ENCODE data around the gene TNFAIP8. TPM values are rescaled to one million over a fixed set of nuclear protein-coding genes. Genes with fewer than 3 reads are reported as not detected.
"Not testable (repeated sequence)": the region's sequence is repeated elsewhere in the genome, so short reads cannot be mapped to it uniquely, and the experiment has no call there.

Gene TNFAIP8
- total RNA-seq, 1 donor from 2014 or later = 40.6 TPM

GRCh38 chr5:119426057-119426456 lies 70.2 kb downstream of the TNFAIP8 start:
- Mint-ChIP-seq H3K4me3 (no peak overlapping the region), H3K36me3 (no peaks in the 10 kb centered on the region), H3K27me3 (ENCODE audit: insufficient read depth, low read depth) (peaks cover 1% of the 10 kb centered on the region), H3K9me3 (no peaks in the 10 kb centered on the region), H3K4me1 (no peaks in the 10 kb centered on the region), H3K27ac (no peak overlapping the region)
- no peak overlapping the region for H3K4me2 ChIP-seq
- no peaks in the 10 kb centered on the region for H4K20me1 ChIP-seq (ENCODE audit: low read depth)
- no peaks in the 10 kb centered on the region for H3K27me3 ChIP-seq
- no peak overlapping the region for H3K27ac ChIP-seq
- no peaks in the 10 kb centered on the region for H3K4me1 ChIP-seq
- DNase-seq (ENCODE audit: low spot score) = no peak
- H3K9ac ChIP-seq = no peak overlapping the region
- no peaks in the 10 kb centered on the region for H3K36me3 ChIP-seq
- no peaks in the 10 kb centered on the region for H3K79me2 ChIP-seq (ENCODE audit: low read depth)
- no peaks in the 10 kb centered on the region for H3K9me3 ChIP-seq (ENCODE audit: low read depth)
- H3F3A ChIP-seq (ENCODE audit: low read depth) = no peaks in the 10 kb centered on the region
- no peak overlapping the region for H3K4me3 ChIP-seq
- TF ChIP-seq CTCF (IDR thresholded peaks at IDR 0.05) (no peak), EZH2 (IDR thresholded peaks at IDR 0.05) (no peak)
- no peak overlapping the region for H2AFZ ChIP-seq (replicated peaks)

GRCh38 chr5:119427060-119427459 lies 71.2 kb downstream of the TNFAIP8 start:
- Histone ChIP-seq H3K36me3 (no peaks in the 10 kb centered on the region), H4K20me1 (ENCODE audit: low read depth) (no peaks in the 10 kb centered on the region), H3K4me1 (no peaks in the 10 kb centered on the region), H3K27me3 (no peaks in the 10 kb centered on the region), H3F3A (ENCODE audit: low read depth) (no peaks in the 10 kb centered on the region), H3K4me2 (no peak overlapping the region), H3K4me3 (no peak overlapping the region), H2AFZ (replicated peaks) (peak overlapping the region; percentile 26), H3K79me2 (ENCODE audit: low read depth) (no peaks in the 10 kb centered on the region), H3K27ac (no peak overlapping the region), H3K9ac (no peak overlapping the region), H3K9me3 (ENCODE audit: low read depth) (no peaks in the 10 kb centered on the region)
- DNase-seq (ENCODE audit: low spot score) = no peak
- Mint-ChIP-seq H3K27me3 (ENCODE audit: insufficient read depth, low read depth) (peaks cover 2% of the 10 kb centered on the region), H3K4me1 (no peaks in the 10 kb centered on the region), H3K9me3 (no peaks in the 10 kb centered on the region), H3K4me3 (no peak overlapping the region), H3K27ac (no peak overlapping the region), H3K36me3 (no peaks in the 10 kb centered on the region)
- TF ChIP-seq EZH2 (IDR thresholded peaks at IDR 0.05) (no peak), CTCF (IDR thresholded peaks at IDR 0.05) (no peak), EZH2phosphoT487 (IDR thresholded peaks at IDR 0.05) (no peak)

GRCh38 chr5:119427596-119427995 lies 71.8 kb downstream of the TNFAIP8 start:
- not testable (repeated sequence) for H3K27ac Mint-ChIP-seq

GRCh38 chr5:119428166-119428565 lies 72.3 kb downstream of the TNFAIP8 start:
- not testable (repeated sequence) for H3K27me3 Mint-ChIP-seq (ENCODE audit: insufficient read depth, low read depth); H3K4me3 Mint-ChIP-seq; H3K36me3 Mint-ChIP-seq; H4K20me1 ChIP-seq (ENCODE audit: low read depth); H3K27ac ChIP-seq; H3K36me3 ChIP-seq; H3K9me3 Mint-ChIP-seq; H3K4me3 ChIP-seq; H3K27ac Mint-ChIP-seq; H3K4me1 ChIP-seq; H3K4me1 Mint-ChIP-seq; H3K9me3 ChIP-seq (ENCODE audit: low read depth); H3K79me2 ChIP-seq (ENCODE audit: low read depth); DNase-seq (ENCODE audit: low spot score); H3K9ac ChIP-seq; H3K4me2 ChIP-seq; H3F3A ChIP-seq (ENCODE audit: low read depth); H3K27me3 ChIP-seq
- H2AFZ ChIP-seq (replicated peaks) = peak overlapping the region; percentile 26

More at GRCh38 chr5:119427596-119427995, 71.8 kb downstream of the TNFAIP8 start:
- not testable (repeated sequence) for DNase-seq (ENCODE audit: low spot score); H3K4me3 ChIP-seq; H3K79me2 ChIP-seq (ENCODE audit: low read depth); H3F3A ChIP-seq (ENCODE audit: low read depth); H3K9ac ChIP-seq; H3K4me1 ChIP-seq; H3K9me3 ChIP-seq (ENCODE audit: low read depth); H3K4me3 Mint-ChIP-seq; H3K36me3 ChIP-seq; H3K4me1 Mint-ChIP-seq; H3K27me3 ChIP-seq; H3K9me3 Mint-ChIP-seq; H3K4me2 ChIP-seq; H3K36me3 Mint-ChIP-seq; H3K27me3 Mint-ChIP-seq (ENCODE audit: insufficient read depth, low read depth); H4K20me1 ChIP-seq (ENCODE audit: low read depth); H3K27ac ChIP-seq
- peak overlapping the region; percentile 26 for H2AFZ ChIP-seq (replicated peaks)

- H3K4me1 ChIP-seq; H3K4me2 ChIP-seq; H3K27ac Mint-ChIP-seq; H3K27me3 ChIP-seq; H3F3A ChIP-seq (ENCODE audit: low read depth); H3K9ac ChIP-seq; H3K4me3 Mint-ChIP-seq; H4K20me1 ChIP-seq (ENCODE audit: low read depth); H3K27me3 Mint-ChIP-seq (ENCODE audit: insufficient read depth, low read depth); H3K79me2 ChIP-seq (ENCODE audit: low read depth); H3K27ac ChIP-seq; DNase-seq (ENCODE audit: low spot score); H2AFZ ChIP-seq (replicated peaks); H3K36me3 ChIP-seq; H3K4me1 Mint-ChIP-seq; H3K36me3 Mint-ChIP-seq; H3K4me3 ChIP-seq; H3K9me3 ChIP-seq (ENCODE audit: low read depth); H3K9me3 Mint-ChIP-seq: not testable (repeated sequence)
Measured at GRCh38 chr5:119428574-119428973, 72.8 kb downstream of the TNFAIP8 start.

GRCh38 chr5:119432674-119433237 lies 76.9 kb downstream of the TNFAIP8 start:
- H4K20me1 ChIP-seq (ENCODE audit: low read depth) = not testable (repeated sequence)

More at GRCh38 chr5:119432674-119433237, 76.9 kb downstream of the TNFAIP8 start:
- not testable (repeated sequence) for H3K27me3 ChIP-seq; H3K9me3 Mint-ChIP-seq; H3K9me3 ChIP-seq (ENCODE audit: low read depth); H3F3A ChIP-seq (ENCODE audit: low read depth); H3K4me2 ChIP-seq; H3K79me2 ChIP-seq (ENCODE audit: low read depth); H3K36me3 ChIP-seq; H3K4me1 Mint-ChIP-seq; H3K27ac Mint-ChIP-seq; H3K9ac ChIP-seq; H3K27ac ChIP-seq; H3K4me1 ChIP-seq; H2AFZ ChIP-seq (replicated peaks); H3K36me3 Mint-ChIP-seq; H3K27me3 Mint-ChIP-seq (ENCODE audit: insufficient read depth, low read depth); H3K4me3 ChIP-seq; DNase-seq (ENCODE audit: low spot score); H3K4me3 Mint-ChIP-seq

All from neural progenitor cell (in vitro differentiated cells).